ENCODE results near the gene APOBEC3F.

Gene APOBEC3F

DNA sequence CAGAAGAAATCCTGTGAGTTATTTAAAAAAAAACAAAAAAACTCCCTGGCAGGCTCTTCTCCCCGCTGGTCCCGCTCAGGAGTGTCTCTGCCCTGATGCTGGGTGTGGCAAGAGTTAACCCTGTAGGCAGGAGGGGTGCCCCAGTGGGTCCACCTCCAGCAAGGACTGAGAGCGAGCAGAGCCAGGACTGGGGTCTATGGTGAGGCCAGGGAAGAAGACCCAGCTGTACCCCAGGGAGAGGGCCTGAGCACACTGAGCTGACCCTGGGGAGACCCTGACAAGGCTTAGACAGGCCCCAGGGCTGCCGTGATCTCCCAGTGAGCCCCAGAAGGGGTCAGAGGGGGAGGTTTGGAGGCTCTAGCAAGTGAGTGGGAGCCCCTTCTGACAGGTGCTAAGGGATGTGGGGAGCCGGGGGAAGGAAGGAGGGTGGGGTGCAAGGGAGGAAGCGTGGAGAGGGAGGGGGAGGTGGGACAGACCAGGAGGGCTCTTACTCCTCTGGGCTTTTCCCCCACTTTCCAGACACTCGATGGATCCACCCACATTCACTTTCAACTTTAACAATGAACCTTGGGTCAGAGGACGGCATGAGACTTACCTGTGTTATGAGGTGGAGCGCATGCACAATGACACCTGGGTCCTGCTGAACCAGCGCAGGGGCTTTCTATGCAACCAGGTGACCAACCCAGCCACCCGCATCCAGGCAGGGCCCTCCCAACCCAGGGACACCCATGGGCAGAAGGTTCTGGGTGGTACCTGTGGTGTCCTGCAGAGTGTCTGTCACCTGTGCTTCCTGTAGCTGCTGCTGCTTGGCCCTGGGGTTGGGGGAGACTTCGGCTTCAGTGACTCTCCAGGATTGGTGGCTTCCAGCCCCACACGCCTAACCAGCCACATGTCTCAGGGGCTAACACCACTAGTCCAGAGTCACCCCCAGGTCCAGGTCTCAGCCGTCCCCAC, 42.8 kb downstream of the APOBEC3F start:
- Histone ChIP-seq H3K4me2 (ENCODE audit: insufficient read depth, low read length) (no peak overlapping the region), H3K4me3 (ENCODE audit: low read depth in 1 of 2, low read length in 2 of 2) (no peak overlapping the region), H3K79me2 (ENCODE audit: insufficient read depth, low read length) (no peaks in the 10 kb centered on the region), H3K36me3 (ENCODE audit: insufficient read depth, low read length) (no peaks in the 10 kb centered on the region), H3K9ac (ENCODE audit: low read depth, low read length) (no peak overlapping the region), H3K4me1 (ENCODE audit: insufficient read depth, low read length) (0 out of 2 replicates have a peak, but pooled peaks cover under 1% of the 10 kb centered on the region), H3K27ac (ENCODE audit: low read length) (no peak overlapping the region), H4K20me1 (ENCODE audit: insufficient read depth, low read length) (no peaks in the 10 kb centered on the region), H3K9me3 (ENCODE audit: insufficient read depth, low read length, severe bottlenecking) (no peaks in the 10 kb centered on the region), H3K27me3 (ENCODE audit: insufficient read depth, low read length, poor library complexity) (no peaks in the 10 kb centered on the region), H2AFZ (ENCODE audit: low read depth, low read length) (no peak overlapping the region)
- TF ChIP-seq CTCF (IDR thresholded peaks at IDR 0.05; ENCODE audit: borderline replicate concordance, extremely low read depth, low read length, poor library complexity, severe bottlenecking) (no peak), EZH2 (IDR thresholded peaks at IDR 0.05; ENCODE audit: borderline replicate concordance, low read depth, low read length, severe bottlenecking) (no peak)
- ATAC-seq (ENCODE audit: insufficient read depth, low read depth): no peak
- DNase-seq: no peak

- H3K9ac ChIP-seq (ENCODE audit: low read depth, low read length): no peak overlapping the region
- no peaks in the 10 kb centered on the region for H4K20me1 ChIP-seq (ENCODE audit: insufficient read depth, low read length)
- H3K4me1 ChIP-seq (ENCODE audit: insufficient read depth, low read length): peaks cover 2% of the 10 kb centered on the region; the same call in 1 of the 2 replicates
- ATAC-seq (ENCODE audit: insufficient read depth, low read depth) (no peak), DNase-seq (no peak)
- TF ChIP-seq EZH2 (IDR thresholded peaks at IDR 0.05; ENCODE audit: borderline replicate concordance, low read depth, low read length, severe bottlenecking) (no peak), CTCF (IDR thresholded peaks at IDR 0.05; ENCODE audit: borderline replicate concordance, extremely low read depth, low read length, poor library complexity, severe bottlenecking) (no peak)
- no peak overlapping the region for H3K27ac ChIP-seq (ENCODE audit: low read length)
- H3K4me2 ChIP-seq (ENCODE audit: insufficient read depth, low read length): no peak overlapping the region
- H3K9me3 ChIP-seq (ENCODE audit: insufficient read depth, low read length, severe bottlenecking): no peaks in the 10 kb centered on the region
- H3K79me2 ChIP-seq (ENCODE audit: insufficient read depth, low read length): no peaks in the 10 kb centered on the region
- H2AFZ ChIP-seq (ENCODE audit: low read depth, low read length): no peak overlapping the region
- H3K27me3 ChIP-seq (ENCODE audit: insufficient read depth, low read length, poor library complexity): no peaks in the 10 kb centered on the region
- H3K36me3 ChIP-seq (ENCODE audit: insufficient read depth, low read length): no peaks in the 10 kb centered on the region
- no peak overlapping the region for H3K4me3 ChIP-seq (ENCODE audit: low read depth in 1 of 2, low read length in 2 of 2)
Observed at GRCh38 chr22:39084666-39085065, 44.0 kb downstream of the APOBEC3F start.

DNA sequence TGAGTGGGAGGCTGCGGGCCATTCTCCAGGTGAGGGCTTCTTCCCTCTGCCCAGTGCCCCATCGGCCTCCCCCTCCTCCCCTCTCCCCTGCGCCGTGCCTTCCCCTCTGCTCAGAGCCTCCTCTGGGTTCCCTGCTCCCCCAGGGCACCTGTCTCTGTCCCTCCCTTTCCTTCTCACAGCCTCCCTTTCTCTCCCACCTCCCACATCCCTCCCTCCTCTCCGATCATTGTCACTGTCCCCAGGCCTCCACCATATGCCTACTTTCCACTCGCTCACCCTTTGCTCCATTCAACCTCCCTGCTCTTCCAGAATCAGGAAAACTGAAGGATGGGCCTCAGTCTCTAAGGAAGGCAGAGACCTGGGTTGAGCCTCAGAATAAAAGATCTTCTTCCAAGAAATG, 46.4 kb downstream of the APOBEC3F start:
- Histone ChIP-seq H3K4me2 (ENCODE audit: insufficient read depth, low read length) (no peak overlapping the region), H3K79me2 (ENCODE audit: insufficient read depth, low read length) (no peaks in the 10 kb centered on the region), H3K27ac (ENCODE audit: low read length) (no peak overlapping the region), H3K4me3 (ENCODE audit: low read depth in 1 of 2, low read length in 2 of 2) (no peak overlapping the region), H4K20me1 (ENCODE audit: insufficient read depth, low read length) (no peaks in the 10 kb centered on the region), H3K9ac (ENCODE audit: low read depth, low read length) (no peak overlapping the region), H2AFZ (ENCODE audit: low read depth, low read length) (no peak overlapping the region), H3K9me3 (ENCODE audit: insufficient read depth, low read length, severe bottlenecking) (no peaks in the 10 kb centered on the region), H3K36me3 (ENCODE audit: insufficient read depth, low read length) (no peaks in the 10 kb centered on the region), H3K4me1 (ENCODE audit: insufficient read depth, low read length) (peaks cover 16% of the 10 kb centered on the region), H3K27me3 (ENCODE audit: insufficient read depth, low read length, poor library complexity) (no peaks in the 10 kb centered on the region)
- DNase-seq (no peak), ATAC-seq (ENCODE audit: insufficient read depth, low read depth) (no peak)
- TF ChIP-seq EZH2 (IDR thresholded peaks at IDR 0.05; ENCODE audit: borderline replicate concordance, low read depth, low read length, severe bottlenecking): no peak
